NCI-H446 (cell line): ENCODE results near the gene ITPK1.
A peak's percentile ranks its signal among the peaks of the same experiment; 100 is the strongest.

Source experiments
- DNase-seq, 2 experiments: peaks; one replicate each; lab custom pipeline; 2025; lab: John Stamatoyannopoulos, UW

Gene ITPK1

GRCh38 chr14:93010522-93011140 is 105.1 kb downstream of the ITPK1 start:
- DNase-seq: no peak

- no peak for DNase-seq
Observed at GRCh38 chr14:93010130-93010499, 105.6 kb downstream of the ITPK1 start.

- DNase-seq: no peak
Observed at GRCh38 chr14:93009471-93010129, 106.1 kb downstream of the ITPK1 start.

GRCh38 chr14:93008381-93008780 is 107.3 kb downstream of the ITPK1 start:
- no peak for DNase-seq

GRCh38 chr14:93007225-93007997 is 108.3 kb downstream of the ITPK1 start:
- DNase-seq: peak in 1 of 2 experiments; percentile 38

- DNase-seq: peak in 1 of 2 experiments; percentile 36
Observed at GRCh38 chr14:93006567-93007051, 109.1 kb downstream of the ITPK1 start.

- peak in 1 of 2 experiments; percentile 54 for DNase-seq
Observed at GRCh38 chr14:93005838-93006237, 109.9 kb downstream of the ITPK1 start.

- DNase-seq: peak; percentile 49 to 58
Observed at GRCh38 chr14:93005135-93005813, 110.5 kb downstream of the ITPK1 start.

- no peak for DNase-seq
Observed at GRCh38 chr14:93004699-93005082, 111.0 kb downstream of the ITPK1 start.

GRCh38 chr14:93003945-93004698 is 111.6 kb downstream of the ITPK1 start:
- DNase-seq: no peak

GRCh38 chr14:93002851-93003298 is 112.8 kb downstream of the ITPK1 start:
- DNase-seq: no peak

GRCh38 chr14:93002049-93002448 is 113.7 kb downstream of the ITPK1 start:
- no peak for DNase-seq

- DNase-seq: no peak
Observed at GRCh38 chr14:92998946-92999345, 116.8 kb downstream of the ITPK1 start.

- no peak for DNase-seq
Observed at GRCh38 chr14:92997343-92998061, 118.2 kb downstream of the ITPK1 start.

GRCh38 chr14:92995620-92996019 is 120.1 kb downstream of the ITPK1 start:
- no peak for DNase-seq

GRCh38 chr14:92994942-92995341 is 120.8 kb downstream of the ITPK1 start:
- no peak for DNase-seq

- DNase-seq: no peak
Observed at GRCh38 chr14:92994131-92994676, 121.5 kb downstream of the ITPK1 start.

GRCh38 chr14:92993302-92993701 is 122.4 kb downstream of the ITPK1 start:
- no peak for DNase-seq

GRCh38 chr14:92991536-92991935 is 124.2 kb downstream of the ITPK1 start:
- DNase-seq: no peak
